ES-I3 (cell line): ENCODE data around the gene TENT4A.

Source experiments
- H3K36me3 ChIP-seq: 2 replicates; pipeline ENCODE4 v1.6.1; 2013; ENCODE audit warnings: mild to moderate bottlenecking, low read length, control low read depth, moderate library complexity; ENCODE audit not compliant: insufficient read depth
- H3K4me1 ChIP-seq: 2 replicates; pipeline ENCODE4 v1.6.1; 2013; ENCODE audit warnings: mild to moderate bottlenecking, control low read depth, low read length; ENCODE audit not compliant: insufficient read depth
- H3K9ac ChIP-seq: 2 replicates; pipeline ENCODE4 v1.6.1; 2013; ENCODE audit warnings: low read depth, mild to moderate bottlenecking, low read length, moderate library complexity
- H3K9me3 ChIP-seq: 2 replicates; pipeline ENCODE4 v1.6.1; 2013; ENCODE audit warnings: mild to moderate bottlenecking, low read length, moderate library complexity; ENCODE audit not compliant: control insufficient read depth, insufficient read depth

TENT4A gene

DNA sequence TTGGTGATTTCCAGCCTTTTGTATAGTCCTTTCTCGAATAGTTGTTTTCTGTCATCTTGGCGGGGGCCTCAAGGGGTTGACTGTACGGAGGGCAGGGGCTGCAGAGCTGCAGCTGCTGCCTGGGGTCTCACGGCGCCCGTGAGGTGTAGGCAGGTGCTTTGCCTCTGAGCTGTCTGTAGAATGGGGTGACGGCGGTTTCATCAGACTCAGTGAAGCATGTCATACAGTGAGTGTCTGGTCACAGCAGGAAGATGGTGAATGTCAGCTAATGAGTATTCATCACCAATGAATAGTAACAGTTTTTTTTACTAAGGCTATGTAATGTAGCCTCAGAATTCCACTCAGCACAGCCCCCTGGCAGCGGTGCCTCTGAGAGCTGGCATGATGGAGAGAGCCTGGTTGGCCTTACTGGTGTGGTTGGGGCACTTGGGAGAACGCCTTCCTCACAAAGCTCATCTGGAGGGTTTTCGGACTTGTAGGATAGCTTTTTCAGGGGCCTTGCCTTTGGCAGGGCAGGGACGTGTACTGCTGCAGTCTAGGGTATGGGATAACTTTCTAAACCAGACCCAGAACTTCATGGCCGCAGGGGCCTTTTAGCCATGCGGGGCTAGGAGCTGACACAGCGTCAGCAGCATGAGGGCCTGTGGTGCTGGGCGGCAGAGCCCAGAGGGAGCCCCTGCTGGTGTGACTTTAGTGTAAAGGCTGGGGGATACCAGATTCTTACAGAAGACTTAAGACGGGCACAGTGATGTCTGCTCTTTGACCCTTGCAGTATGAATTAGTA is 15.0 kb downstream of the TENT4A start:
- Histone ChIP-seq H3K9ac (no peak overlapping the region), H3K9me3 (no peaks in the 10 kb centered on the region), H3K36me3 (no peaks in the 10 kb centered on the region; the same call in 1 of the 2 replicates), H3K4me1 (peaks cover 20% of the 10 kb centered on the region)

GRCh38 chr5:6728795-6729183 is 15.6 kb downstream of the TENT4A start:
- H3K9me3 ChIP-seq = no peaks in the 10 kb centered on the region
- H3K36me3 ChIP-seq = no peaks in the 10 kb centered on the region; the same call in 1 of the 2 replicates
- peaks cover 20% of the 10 kb centered on the region for H3K4me1 ChIP-seq
- no peak overlapping the region for H3K9ac ChIP-seq

DNA sequence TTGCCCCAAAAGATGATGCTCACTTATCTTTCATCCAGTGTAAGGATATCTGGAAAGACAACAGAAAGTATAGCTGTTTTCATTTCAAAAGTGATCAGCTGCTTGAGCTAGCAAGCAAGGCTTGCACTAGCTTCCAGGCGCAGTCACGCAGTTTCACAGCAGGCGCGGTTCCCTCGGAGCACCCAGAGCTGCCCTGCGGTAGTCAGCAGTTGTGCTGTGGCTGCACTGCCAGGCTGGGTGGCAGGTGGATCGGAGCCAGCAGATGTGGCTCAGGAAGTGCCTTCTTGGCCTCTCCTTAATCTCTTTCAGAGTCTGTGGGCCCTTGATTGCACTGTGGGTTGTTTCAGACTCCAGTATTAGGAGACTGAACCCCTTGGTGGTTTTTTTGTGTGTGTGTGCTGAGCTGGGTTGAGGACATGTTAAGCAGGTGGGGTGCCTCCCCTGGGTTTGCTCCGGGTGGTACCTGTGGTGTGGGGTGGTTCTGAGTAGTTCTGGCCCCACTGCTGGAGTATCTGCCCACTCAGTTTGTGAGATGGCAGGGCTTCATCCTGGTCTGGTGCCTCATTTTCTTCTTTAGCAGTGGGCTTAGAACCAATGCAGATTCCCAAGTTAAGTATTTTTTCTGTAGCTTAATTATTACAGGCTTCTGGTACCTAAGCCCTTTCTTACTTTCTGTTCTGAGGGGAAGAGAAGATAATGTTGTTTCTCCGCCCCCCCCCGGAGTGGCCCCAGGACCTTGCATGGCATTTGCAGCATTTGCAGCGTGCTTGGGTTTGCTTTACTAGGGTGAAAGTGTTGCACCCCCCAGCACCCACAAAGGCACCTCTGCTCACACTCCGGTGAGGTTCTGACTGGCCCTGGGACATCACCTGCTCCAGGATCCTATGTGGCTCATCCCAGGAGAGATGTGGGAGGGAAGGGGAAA is 16.4 kb downstream of the TENT4A start:
- H3K4me1 ChIP-seq = peaks cover 20% of the 10 kb centered on the region
- H3K36me3 ChIP-seq = no peaks in the 10 kb centered on the region; the same call in 1 of the 2 replicates
- H3K9me3 ChIP-seq = no peaks in the 10 kb centered on the region
- H3K9ac ChIP-seq = no peak overlapping the region

DNA sequence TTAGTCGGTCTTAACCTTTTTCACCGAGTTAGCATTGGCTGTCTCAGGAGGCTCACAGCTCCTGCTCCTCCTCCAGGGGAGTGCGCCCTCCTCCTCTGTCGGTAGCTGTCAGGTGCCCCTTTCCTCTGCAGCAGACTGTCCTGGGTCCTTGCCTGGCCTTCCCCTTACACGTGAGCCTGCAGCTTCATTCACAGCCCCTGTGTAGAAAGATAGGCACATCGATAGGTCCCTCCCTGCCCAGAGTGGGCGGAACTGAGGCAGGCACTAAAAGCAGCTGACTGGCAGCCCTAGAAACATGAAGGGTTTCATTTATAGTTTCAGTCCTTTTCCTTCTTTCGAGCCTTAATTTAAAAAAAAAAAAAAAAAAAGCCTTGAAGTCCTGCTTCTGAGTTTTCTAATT is 17.2 kb downstream of the TENT4A start:
- peaks cover 20% of the 10 kb centered on the region for H3K4me1 ChIP-seq
- H3K9me3 ChIP-seq = no peaks in the 10 kb centered on the region
- no peak overlapping the region for H3K9ac ChIP-seq
- no peaks in the 10 kb centered on the region for H3K36me3 ChIP-seq

GRCh38 chr5:6730807-6731206 is 17.6 kb downstream of the TENT4A start:
- no peaks in the 10 kb centered on the region for H3K36me3 ChIP-seq
- H3K4me1 ChIP-seq = peaks cover 20% of the 10 kb centered on the region
- H3K9me3 ChIP-seq = no peaks in the 10 kb centered on the region
- no peak overlapping the region for H3K9ac ChIP-seq

GRCh38 chr5:6731465-6732237 is 18.4 kb downstream of the TENT4A start:
- peaks cover 20% of the 10 kb centered on the region for H3K4me1 ChIP-seq
- H3K36me3 ChIP-seq = no peaks in the 10 kb centered on the region
- no peak overlapping the region for H3K9ac ChIP-seq
- no peaks in the 10 kb centered on the region for H3K9me3 ChIP-seq

- H3K36me3 ChIP-seq = no peaks in the 10 kb centered on the region
- no peak overlapping the region for H3K9ac ChIP-seq
- peaks cover 20% of the 10 kb centered on the region for H3K4me1 ChIP-seq
- H3K9me3 ChIP-seq = no peaks in the 10 kb centered on the region
Measured at GRCh38 chr5:6732634-6733410, 19.6 kb downstream of the TENT4A start.

GRCh38 chr5:6733411-6734242 is 20.4 kb downstream of the TENT4A start:
- Histone ChIP-seq H3K9ac (no peak overlapping the region), H3K4me1 (peaks cover 15% of the 10 kb centered on the region), H3K36me3 (no peaks in the 10 kb centered on the region), H3K9me3 (no peaks in the 10 kb centered on the region)

DNA sequence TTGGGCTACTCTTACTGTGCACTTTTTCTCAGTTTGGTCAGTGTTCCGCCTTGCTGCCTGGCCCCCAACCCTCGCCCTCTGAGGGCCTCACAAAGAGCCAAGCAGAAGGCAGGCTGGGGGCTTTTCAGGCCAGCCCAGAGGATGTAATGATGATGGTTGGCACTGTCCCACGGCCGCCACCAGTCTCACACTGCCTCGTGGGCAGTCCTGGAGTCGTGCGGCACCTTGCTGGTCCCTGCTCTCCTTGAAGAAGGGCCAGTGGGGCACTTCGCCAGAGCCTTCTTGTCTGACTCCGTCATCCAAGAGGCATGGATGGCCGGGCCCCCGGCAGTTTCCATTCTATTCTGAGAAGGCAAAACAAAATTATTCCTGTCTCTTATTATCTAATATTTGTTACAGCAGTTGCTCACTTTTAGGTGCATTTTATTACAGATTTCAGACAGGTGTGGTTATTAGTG is 21.0 kb downstream of the TENT4A start:
- H3K9me3 ChIP-seq = no peaks in the 10 kb centered on the region
- peaks cover 15% of the 10 kb centered on the region for H3K4me1 ChIP-seq
- peaks cover 1% of the 10 kb centered on the region; the same call in 1 of the 2 replicates for H3K36me3 ChIP-seq
- no peak overlapping the region for H3K9ac ChIP-seq

DNA sequence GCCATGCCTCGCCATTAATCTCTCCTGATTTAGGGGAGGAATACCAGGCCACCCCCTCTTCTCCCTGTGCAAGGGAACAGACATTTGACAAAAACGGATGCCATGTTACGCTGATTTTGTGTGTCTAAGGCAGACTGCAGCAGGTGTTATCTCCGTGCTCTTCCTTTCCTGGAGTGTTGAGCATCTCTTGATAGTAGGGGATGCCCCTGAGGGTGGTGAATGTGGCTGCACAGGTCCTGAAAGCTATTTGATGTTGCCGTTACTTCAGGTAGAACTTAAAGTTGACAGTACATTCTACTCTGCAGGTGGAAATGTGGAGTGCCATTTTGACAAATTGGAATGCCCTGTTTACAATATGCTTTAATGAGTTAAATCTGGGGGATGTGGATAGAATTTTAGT is 21.5 kb downstream of the TENT4A start:
- peaks cover 15% of the 10 kb centered on the region for H3K4me1 ChIP-seq
- no peaks in the 10 kb centered on the region for H3K9me3 ChIP-seq
- H3K36me3 ChIP-seq = peaks cover 5% of the 10 kb centered on the region; the same call in 1 of the 2 replicates
- no peak overlapping the region for H3K9ac ChIP-seq

- Histone ChIP-seq H3K36me3 (peaks cover 13% of the 10 kb centered on the region), H3K4me1 (peaks cover 15% of the 10 kb centered on the region), H3K9ac (no peak overlapping the region), H3K9me3 (no peaks in the 10 kb centered on the region)
Measured at GRCh38 chr5:6736106-6736505, 22.9 kb downstream of the TENT4A start.

GRCh38 chr5:6736524-6737042 is 23.4 kb downstream of the TENT4A start:
- peaks cover 13% of the 10 kb centered on the region for H3K4me1 ChIP-seq
- no peaks in the 10 kb centered on the region for H3K9me3 ChIP-seq
- peaks cover 13% of the 10 kb centered on the region for H3K36me3 ChIP-seq
- H3K9ac ChIP-seq = no peak overlapping the region
